ENCODE measurements around the gene SPOCD1.

- no peak for TF ChIP-seq CTCF (IDR thresholded peaks at IDR 0.05)
- TF ChIP-seq POLR2A (IDR thresholded peaks at IDR 0.05) = no peak
Observed at GRCh38 chr1:31835415-31835814, 19.6 kb upstream of the SPOCD1 start.

Data from heart left ventricle (tissue), 13 donors.